B cell (primary cell): ENCODE measurements around the gene MGST2. TPM values are rescaled to one million over a fixed set of nuclear protein-coding genes. Genes with fewer than 3 reads are reported as not detected.

ENCODE experiments used
- ATAC-seq: fragments of 200-7000 bp; cut with Tn5 transposase; one replicate; pipeline ENCODE4 v1.10.0; 2021; ENCODE audit warnings: low read depth, mild to moderate bottlenecking, moderate number of reproducible peaks, moderate library complexity
- CTCF ChIA-PET: fragments of 350-600 bp; sonication (Branson Sonifier 250); formaldehyde crosslinking; loops from one replicate; lab custom pipeline; 2021; ENCODE audit warnings: antibody characterized with exemption, inconsistent platforms; lab: Charles Lee
- POLR2A ChIA-PET: fragments of 350-600 bp; sonication (Branson Sonifier 250); formaldehyde crosslinking; loops from one replicate; lab custom pipeline; 2021; ENCODE audit warnings: antibody characterized with exemption; lab: Charles Lee
- DNase-seq: peaks from one replicate; pipeline ENCODE4 v3.0.0; 2013
- H2AFZ ChIP-seq: 2 replicates; pipeline ENCODE4 v1.6.1; 2012; ENCODE audit warnings: mild to moderate bottlenecking, low read depth, low read length; ENCODE audit not compliant: insufficient read depth, poor library complexity, severe bottlenecking
- H3K27ac ChIP-seq, 2 donors: 1 replicate in 1 of 2; 2 replicates in 1 of 2; pipeline ENCODE4 v1.5.1; 2012 to 2013; ENCODE audit warnings: low read length in 2 of 2, mild to moderate bottlenecking in 2 of 2, moderate library complexity in 1 of 2
- H3K27me3 ChIP-seq, 4 experiments: fragments of 200-600 bp in 1 of 4; sonication (generic) in 1 of 4; replicated peaks in 1 of 4; 1 replicate in 2 of 4; 2 replicates in 2 of 4; pipeline versions ENCODE4 v1.6.1 to v1.7.0; 2013 to 2016; ENCODE audit warnings: low read length in 3 of 4, mild to moderate bottlenecking in 2 of 4, mixed read lengths in 1 of 4, moderate library complexity in 1 of 4; ENCODE audit not compliant: insufficient read depth in 4 of 4, control insufficient read depth in 3 of 4; ENCODE audit errors: control extremely low read depth in 1 of 4
- H3K36me3 ChIP-seq, 2 experiments: replicated peaks in 1 of 2; 1 replicate in 1 of 2; 2 replicates in 1 of 2; pipeline versions ENCODE4 v1.6.1 to v1.7.1; 2013; ENCODE audit warnings: low read length in 1 of 2; ENCODE audit not compliant: insufficient read depth in 2 of 2, control insufficient read depth in 1 of 2; ENCODE audit errors: control extremely low read depth in 1 of 2, extremely low read depth in 1 of 2
- H3K4me1 ChIP-seq, 2 donors: fragments of 200-600 bp in 1 of 2; sonication (generic) in 1 of 2; 1 replicate in 1 of 2; 2 replicates in 1 of 2; pipeline versions ENCODE4 v1.5.1 to v1.6.1; 2013 to 2017; ENCODE audit warnings: low read length in 2 of 2; ENCODE audit not compliant: control insufficient read depth in 2 of 2, insufficient read depth in 2 of 2
- H3K4me2 ChIP-seq: replicated peaks from 2 replicates; pipeline ENCODE3; 2012; ENCODE audit warnings: mild to moderate bottlenecking, low read depth, low read length; ENCODE audit not compliant: poor library complexity, severe bottlenecking
- H3K4me3 ChIP-seq, 5 experiments: fragments of 200-600 bp in 1 of 5; sonication (generic) in 1 of 5; 1 replicate in 3 of 5; 2 replicates in 2 of 5; pipeline versions ENCODE4 v1.5.1 to v1.7.0; 2011 to 2016; ENCODE audit warnings: low read length in 4 of 5, mild to moderate bottlenecking in 4 of 5, low read depth in 2 of 5, control low read depth in 1 of 5, moderate library complexity in 1 of 5; ENCODE audit not compliant: insufficient read depth in 1 of 5; ENCODE audit errors: control extremely low read depth in 1 of 5, extremely low read depth in 1 of 5
- H3K79me2 ChIP-seq: fragments of 200-600 bp; sonication (generic); one replicate; pipeline ENCODE4 v1.6.0; 2016; ENCODE audit warnings: low read length; ENCODE audit not compliant: control insufficient read depth, insufficient read depth
- H3K9ac ChIP-seq: fragments of 200-600 bp; sonication (generic); 2 replicates; pipeline ENCODE4 v1.6.1; 2017; ENCODE audit warnings: mild to moderate bottlenecking, low read length, moderate library complexity
- H3K9me3 ChIP-seq, 3 donors: one replicate each; pipeline versions ENCODE4 v1.6.1 to v1.7.1; 2013; ENCODE audit warnings: low read length in 2 of 3; ENCODE audit not compliant: control insufficient read depth in 2 of 3, insufficient read depth in 1 of 3; ENCODE audit errors: control extremely low read depth in 1 of 3
- H4K20me1 ChIP-seq: 2 replicates; pipeline ENCODE4 v1.6.0; 2012; ENCODE audit warnings: mild to moderate bottlenecking, low read length; ENCODE audit not compliant: insufficient read depth, control insufficient read depth, poor library complexity, severe bottlenecking
- H3K27ac Mint-ChIP-seq: one replicate; pipeline ENCODE4 v1.8.0; 2021; ENCODE audit warnings: mixed read lengths
- H3K27me3 Mint-ChIP-seq: one replicate; pipeline ENCODE4 v1.8.0; 2021; ENCODE audit warnings: mixed read lengths
- H3K4me1 Mint-ChIP-seq: one replicate; pipeline ENCODE4 v1.8.0; 2021; ENCODE audit warnings: mixed read lengths
- H3K4me3 Mint-ChIP-seq: one replicate; pipeline ENCODE4 v1.8.0; 2021; ENCODE audit warnings: mixed read lengths
- H3K9me3 Mint-ChIP-seq: one replicate; pipeline ENCODE4 v1.8.0; 2022; ENCODE audit warnings: mixed read lengths; ENCODE audit not compliant: insufficient read depth
- EZH2 ChIP-seq: IDR thresholded peaks from 2 replicates; pipeline ENCODE4 v1.6.1; 2012; ENCODE audit warnings: borderline replicate concordance, low read depth, mild to moderate bottlenecking, moderate library complexity, low read length; ENCODE audit not compliant: insufficient read depth, poor library complexity, severe bottlenecking
- WGBS: methylation state at CpG from one replicate; pipeline ENCODE4 v1.1.5; 2013; ENCODE audit warnings: missing lambda C conversion rate; ENCODE audit not compliant: insufficient coverage; 5-methylcytosine and 5-hydroxymethylcytosine counted together
- intact Hi-C: fragments of 100-400 bp; cut with micrococcal nuclease; formaldehyde crosslinking; loops from one replicate; pipeline ENCODE4 v1.10.0; 2022
- polyA plus RNA-seq: library from polyadenylated mRNA; depleted of rRNA; stranded (reverse); fragments of >200 nt; gene quantifications from 2 replicates; pipeline ENCODE4 v1.2.3, GENCODE V29; 2012
- total RNA-seq, 2 donors: library from RNA; stranded (reverse); fragments of 120-200 nt in 1 of 2; gene quantifications; 1 replicate in 1 of 2; 2 replicates in 1 of 2; pipeline versions ENCODE4 v1.2.3 to v1.2.4, GENCODE V29; 2013 to 2022
- TF ChIP-seq, protein P1 (sequence below): fragments of 200-600 bp; IDR thresholded peaks from one replicate; pipeline ENCODE4 v1.8.0; 2022; ENCODE audit warnings: antibody characterized with exemption, mild to moderate bottlenecking

MGST2 gene
- total and polyA plus RNA-seq, 2 donors (not counting 1 experiment from before 2014, with no cell fraction given): 0.81 to 3.4 TPM

DNA sequence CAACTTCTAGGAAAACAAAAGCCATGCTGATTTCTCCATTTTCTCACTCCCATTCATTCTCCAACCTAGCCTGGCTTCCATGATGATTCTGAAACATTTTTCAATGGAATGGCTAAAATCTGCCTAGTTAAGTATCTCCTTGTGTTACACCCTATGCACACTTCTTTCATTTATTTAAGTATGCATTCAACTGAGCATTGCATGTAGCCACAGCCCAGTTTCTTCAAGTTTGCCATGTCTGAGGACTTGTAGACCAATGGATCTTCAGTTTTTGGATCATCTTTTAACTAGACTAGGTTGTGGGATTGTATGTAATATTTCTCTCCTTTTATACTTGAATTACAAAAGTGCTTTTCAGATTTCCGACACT, 35.5 kb upstream of the MGST2 start:
- POLR2A ChIA-PET: no interaction called here
- no peaks in the 10 kb centered on the region for H3K9me3 ChIP-seq
- H3K4me2 ChIP-seq: no peak overlapping the region
- no peaks in the 10 kb centered on the region for H3K36me3 ChIP-seq
- no peaks in the 10 kb centered on the region for H3K27me3 ChIP-seq
- no peak overlapping the region for H3K4me3 ChIP-seq
- H2AFZ ChIP-seq: no peak overlapping the region
- no peak for TF ChIP-seq EZH2
- TF ChIP-seq, protein P1, sequence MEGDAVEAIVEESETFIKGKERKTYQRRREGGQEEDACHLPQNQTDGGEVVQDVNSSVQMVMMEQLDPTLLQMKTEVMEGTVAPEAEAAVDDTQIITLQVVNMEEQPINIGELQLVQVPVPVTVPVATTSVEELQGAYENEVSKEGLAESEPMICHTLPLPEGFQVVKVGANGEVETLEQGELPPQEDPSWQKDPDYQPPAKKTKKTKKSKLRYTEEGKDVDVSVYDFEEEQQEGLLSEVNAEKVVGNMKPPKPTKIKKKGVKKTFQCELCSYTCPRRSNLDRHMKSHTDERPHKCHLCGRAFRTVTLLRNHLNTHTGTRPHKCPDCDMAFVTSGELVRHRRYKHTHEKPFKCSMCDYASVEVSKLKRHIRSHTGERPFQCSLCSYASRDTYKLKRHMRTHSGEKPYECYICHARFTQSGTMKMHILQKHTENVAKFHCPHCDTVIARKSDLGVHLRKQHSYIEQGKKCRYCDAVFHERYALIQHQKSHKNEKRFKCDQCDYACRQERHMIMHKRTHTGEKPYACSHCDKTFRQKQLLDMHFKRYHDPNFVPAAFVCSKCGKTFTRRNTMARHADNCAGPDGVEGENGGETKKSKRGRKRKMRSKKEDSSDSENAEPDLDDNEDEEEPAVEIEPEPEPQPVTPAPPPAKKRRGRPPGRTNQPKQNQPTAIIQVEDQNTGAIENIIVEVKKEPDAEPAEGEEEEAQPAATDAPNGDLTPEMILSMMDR: no peak
- H3K4me3 Mint-ChIP-seq: no peak overlapping the region
- H3K27ac Mint-ChIP-seq: no peak overlapping the region
- intact Hi-C loops: no loop called here
- H3K27ac ChIP-seq: no peak overlapping the region
- H3K79me2 ChIP-seq: no peaks in the 10 kb centered on the region
- H3K4me1 Mint-ChIP-seq: no peaks in the 10 kb centered on the region
- WGBS: no CpG with 5 or more reads among the region's 1 CpG
- CTCF ChIA-PET: no interaction called here
- no peaks in the 10 kb centered on the region for H3K4me1 ChIP-seq
- H3K9me3 Mint-ChIP-seq: no peaks in the 10 kb centered on the region
- no peaks in the 10 kb centered on the region for H4K20me1 ChIP-seq
- ATAC-seq (no peak), DNase-seq (no peak)
- H3K27me3 Mint-ChIP-seq: peaks cover 22% of the 10 kb centered on the region
- no peak overlapping the region for H3K9ac ChIP-seq

DNA sequence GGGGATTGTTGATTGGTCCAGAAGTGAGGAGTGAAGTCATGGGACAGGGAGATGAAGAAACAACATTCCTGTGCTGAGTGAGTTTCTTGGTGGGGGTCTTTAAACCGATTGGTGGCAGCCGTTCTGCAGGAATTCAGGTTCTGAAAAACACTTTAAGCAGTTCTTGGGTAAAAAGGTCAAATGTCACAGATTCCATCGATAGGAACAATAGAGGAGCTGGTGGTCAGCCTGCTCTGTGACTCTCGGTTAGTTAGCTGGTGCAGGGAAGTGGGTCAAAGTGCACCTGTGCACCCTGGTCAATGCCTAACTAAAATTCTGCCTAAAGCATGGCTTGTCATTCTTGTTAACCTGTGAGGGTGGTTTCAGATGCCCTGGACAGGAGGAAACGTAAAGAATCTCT, 34.6 kb upstream of the MGST2 start:
- Histone ChIP-seq H2AFZ (no peak overlapping the region), H3K36me3 (no peaks in the 10 kb centered on the region), H3K4me3 (no peak overlapping the region), H3K27me3 (peaks cover 0 to 1% (median 0%) of the 10 kb centered on the region in 4 experiments), H3K27ac (no peak overlapping the region), H3K4me2 (no peak overlapping the region), H3K79me2 (no peaks in the 10 kb centered on the region), H3K9ac (no peak overlapping the region), H3K9me3 (no peaks in the 10 kb centered on the region), H3K4me1 (no peaks in the 10 kb centered on the region), H4K20me1 (no peaks in the 10 kb centered on the region)
- ChIA-PET POLR2A (no interaction called here), CTCF (interaction anchor here (0.7 to 1.9 kb wide), 3 partner anchors 11 to 27 kb away, joined by 3 to 7 read pairs (median 4); no protein-coding TSS in a partner anchor)
- ATAC-seq (no peak), DNase-seq (no peak)
- TF ChIP-seq, protein P1: no peak
- TF ChIP-seq EZH2: no peak
- H3K4me3 Mint-ChIP-seq: no peak overlapping the region
- no peaks in the 10 kb centered on the region for H3K9me3 Mint-ChIP-seq
- peaks cover 28% of the 10 kb centered on the region for H3K27me3 Mint-ChIP-seq
- H3K4me1 Mint-ChIP-seq: no peaks in the 10 kb centered on the region
- intact Hi-C loops: no loop called here
- H3K27ac Mint-ChIP-seq: no peak overlapping the region
- 84% methylated on average over 5 of the region's 5 CpGs for WGBS
